K562 (cell line): ENCODE measurements around the gene CREBL2. TPM values are rescaled to one million over a fixed set of nuclear protein-coding genes. Genes with fewer than 3 reads are reported as not detected.
A peak's percentile ranks its signal among the peaks of the same experiment; 100 is the strongest.
"Not testable (repeated sequence)": the region's sequence is repeated elsewhere in the genome, so short reads cannot be mapped to it uniquely, and the experiment has no call there.

ENCODE experiments used
- ATAC-seq: fragments of 200-7000 bp; cut with Tn5 transposase; 3 replicates; pipeline ENCODE4 v1.9.1; 2020; ENCODE audit warnings: moderate library complexity
- BruUV-seq: library from RNA; stranded (reverse); fragments of 400-500 nt; replicated peaks from 2 replicates; lab custom pipeline; 2021; lab: Mats Ljungman, UMichigan
- CTCF ChIA-PET: fragments of 300-600 bp; formaldehyde crosslinking; extraction: SDS; loops from one replicate; lab custom pipeline; 2021; ENCODE audit warnings: low intra/inter-chr PET ratio; lab: Yijun Ruan, JAX
- POLR2A ChIA-PET: fragments of 300-600, 350-650 bp; sonication (Branson Sonifier 250); formaldehyde crosslinking; extraction: SDS; loops from one replicate; lab custom pipeline; 2021; ENCODE audit warnings: antibody characterized with exemption, inconsistent platforms; lab: Yijun Ruan, JAX
- DNase-seq, 4 experiments: peaks; one replicate each; pipeline versions ENCODE4 v3.0.0 to v3.0.0-alpha.2; 2011 to 2018; ENCODE audit warnings: low spot score in 3 of 4, mixed read lengths in 3 of 4; ENCODE audit errors: extremely low read depth in 1 of 4
- FAIRE-seq: peaks from 2 replicates; lab custom pipeline; 2011; peaks lifted over from hg19 to GRCh38; lab: Jason Lieb, UNC
- H2AFZ ChIP-seq: 2 replicates; pipeline ENCODE4 v1.6.0; 2011; ENCODE audit warnings: low read depth, low read length, control low read depth, inconsistent platforms
- H3K27ac ChIP-seq: fragments of 200-600 bp; 3 replicates; pipeline ENCODE4 v1.8.0; 2011; ENCODE audit warnings: low read depth, mild to moderate bottlenecking, control low read depth, inconsistent platforms, low read length, moderate library complexity, mixed read lengths; ENCODE audit errors: extremely low read depth
- H3K27me3 ChIP-seq, 2 experiments: fragments of 300-600 bp in 1 of 2; 2 replicates in 1 of 2; 3 replicates in 1 of 2; pipeline versions ENCODE4 v1.6.0 to v1.8.0; 2011; ENCODE audit warnings: inconsistent platforms in 2 of 2, low read length in 2 of 2, mild to moderate bottlenecking in 1 of 2, mixed read lengths in 1 of 2, moderate library complexity in 1 of 2; ENCODE audit not compliant: control insufficient read depth in 2 of 2, insufficient read depth in 2 of 2
- H3K36me3 ChIP-seq: fragments of 300-600 bp; 3 replicates; pipeline ENCODE4 v1.8.0; 2011; ENCODE audit warnings: mild to moderate bottlenecking, low read length, inconsistent platforms; ENCODE audit not compliant: control insufficient read depth, insufficient read depth
- H3K4me1 ChIP-seq, 2 experiments: fragments of 200-600 bp in 1 of 2; replicated peaks in 1 of 2; 2 replicates in 1 of 2; 3 replicates in 1 of 2; pipeline versions ENCODE4 v1.5.1 to v1.8.0; 2011; ENCODE audit warnings: inconsistent platforms in 2 of 2, low read length in 2 of 2, mild to moderate bottlenecking in 1 of 2, mixed read lengths in 1 of 2, moderate library complexity in 1 of 2; ENCODE audit not compliant: control insufficient read depth in 2 of 2, insufficient read depth in 2 of 2
- H3K4me2 ChIP-seq: 2 replicates; pipeline ENCODE4 v1.6.1; 2011; ENCODE audit warnings: low read length, control low read depth, inconsistent platforms, mixed read lengths; ENCODE audit not compliant: insufficient read depth
- H3K4me3 ChIP-seq: fragments of 200-600 bp; sonication (generic), shearing (Covaris generic); 2 replicates; pipeline ENCODE4 v1.5.1; 2016; ENCODE audit warnings: control low read depth, inconsistent platforms
- H3K79me2 ChIP-seq: fragments of 200-600 bp; 3 replicates; pipeline ENCODE4 v1.8.0; 2011; ENCODE audit warnings: low read length, inconsistent platforms; ENCODE audit not compliant: control insufficient read depth, insufficient read depth
- H3K9ac ChIP-seq, 2 experiments: 2 replicates each; pipeline versions ENCODE4 v1.6.0 to v1.6.1; 2011; ENCODE audit warnings: low read depth in 2 of 2, low read length in 2 of 2, control low read depth in 1 of 2, inconsistent platforms in 1 of 2, mild to moderate bottlenecking in 1 of 2, mixed read lengths in 1 of 2; ENCODE audit not compliant: insufficient read depth in 1 of 2
- H3K9me1 ChIP-seq: one replicate; pipeline ENCODE4 v1.6.0; 2011; ENCODE audit warnings: inconsistent platforms, mild to moderate bottlenecking, low read length, moderate library complexity; ENCODE audit not compliant: control insufficient read depth, insufficient read depth
- H3K9me3 ChIP-seq: replicated peaks from 2 replicates; pipeline ENCODE4 v1.5.1; 2011; ENCODE audit warnings: low read depth, low read length, inconsistent platforms; ENCODE audit not compliant: control insufficient read depth, insufficient read depth
- H4K20me1 ChIP-seq: replicated peaks from 2 replicates; pipeline ENCODE4 v1.6.1; 2011; ENCODE audit warnings: low read length, inconsistent platforms, mixed read lengths; ENCODE audit not compliant: control insufficient read depth, insufficient read depth
- NFIC ChIP-seq: fragments of 450-650 bp; IDR thresholded peaks from 2 replicates; pipeline ENCODE4 v1.6.1; 2017; ENCODE audit warnings: mild to moderate bottlenecking, inconsistent platforms
- WGBS: fragments of 100-300 bp; shearing (Covaris generic); methylation state at CpG from one replicate; pipeline ENCODE4 v1.1.6; 2016; ENCODE audit warnings: low coverage, mixed read lengths; ENCODE audit not compliant: insufficient coverage; ENCODE audit errors: missing lambda C conversion rate; 5-methylcytosine and 5-hydroxymethylcytosine counted together
- in situ Hi-C: fragments of 300-500 bp; cut with MboI; formaldehyde crosslinking; loops from 4 replicates; pipeline ENCODE4 v1.15.0; 2018; ENCODE audit warnings: inconsistent platforms, mixed read lengths
- intact Hi-C: fragments of 100-400 bp; cut with micrococcal nuclease; formaldehyde crosslinking; loops from 2 replicates; pipeline ENCODE4 v1.14.2; 2022
- polyA plus RNA-seq, 8 experiments: library from polyadenylated mRNA; depleted of rRNA in 4 of 8; stranded (reverse) in 5 of 8; unstranded in 3 of 8; fragments of >200 nt; fragmentation: Nextera tagmentation in 2 of 8; fragmentation: Illumina TruSeq in 1 of 8; extraction: Ambion mirVana in 2 of 8; extraction: Trizol in 1 of 8; gene quantifications; 2 replicates each; pipeline versions ENCODE4 v1.2.1 to v1.2.3, GENCODE V29; 2011 to 2014; ENCODE audit warnings: inconsistent platforms in 1 of 8, missing spikeins in 1 of 8
- total RNA-seq, 7 experiments: library from RNA; depleted of rRNA in 6 of 7; stranded (reverse); fragments of >200 nt in 6 of 7; fragmentation: Illumina TruSeq in 2 of 7; extraction: Trizol in 2 of 7; gene quantifications; 2 replicates each; pipeline versions ENCODE4 v1.2.1 to v1.2.3, GENCODE V29; 2011 to 2021; ENCODE audit warnings: low replicate concordance in 1 of 7
- TF ChIP-seq, protein P1 (sequence below): IDR thresholded peaks from 2 replicates; pipeline ENCODE4 v1.6.1; 2014; ENCODE audit warnings: antibody characterized with exemption

The CREBL2 gene
- total and polyA plus RNA-seq, 9 of the 15 experiments (the other 6 are each of a cell fraction or from before 2014, with no cell fraction given): 1.7 to 7.3 (median 5.2) TPM

DNA sequence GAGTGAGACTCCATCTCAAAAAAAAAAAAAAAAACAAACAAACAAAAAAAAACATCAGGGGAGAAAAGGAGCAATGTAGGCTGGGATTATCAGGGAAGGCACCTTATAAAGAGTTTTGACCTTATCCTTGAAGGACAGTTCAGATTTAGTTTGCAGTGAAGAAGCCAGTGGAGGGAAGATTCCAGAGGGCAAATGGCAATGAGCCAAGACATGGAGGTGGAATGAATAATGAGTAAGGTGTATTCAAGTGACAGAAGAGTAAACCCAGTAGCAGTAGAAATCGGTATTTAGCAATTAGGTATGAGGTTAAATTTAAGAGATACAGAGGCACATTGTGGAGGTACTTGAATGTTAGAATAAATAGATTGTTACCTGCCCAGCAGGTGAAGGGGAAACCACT lies 46.8 kb upstream of the CREBL2 start:
- FAIRE-seq (no peak), ATAC-seq (no peak), DNase-seq (no peak)
- Histone ChIP-seq H3K27ac (no peak overlapping the region), H3K4me3 (no peak overlapping the region), H3K4me2 (no peak overlapping the region), H3K27me3 (no peaks in the 10 kb centered on the region), H4K20me1 (no peaks in the 10 kb centered on the region), H3K36me3 (no peaks in the 10 kb centered on the region), H3K9me3 (no peaks in the 10 kb centered on the region; the same call in 1 of the 2 replicates), H3K9ac (no peak overlapping the region), H3K9me1 (no peaks in the 10 kb centered on the region), H3K79me2 (peaks cover 18% of the 10 kb centered on the region), H3K4me1 (peaks cover 9 to 11% of the 10 kb centered on the region in 2 experiments; a peak in 3 of 5 replicates), H2AFZ (no peak overlapping the region)
- BruUV-seq: no TSS peak
- intact Hi-C loops: loop anchor here (5.0 kb wide), 3 partner anchors 47 to 188 kb away; partner anchors contain the start of gene CREBL2
- CTCF ChIA-PET: no interaction called here
- in situ Hi-C loops: no loop called here
- TF ChIP-seq, protein P1, sequence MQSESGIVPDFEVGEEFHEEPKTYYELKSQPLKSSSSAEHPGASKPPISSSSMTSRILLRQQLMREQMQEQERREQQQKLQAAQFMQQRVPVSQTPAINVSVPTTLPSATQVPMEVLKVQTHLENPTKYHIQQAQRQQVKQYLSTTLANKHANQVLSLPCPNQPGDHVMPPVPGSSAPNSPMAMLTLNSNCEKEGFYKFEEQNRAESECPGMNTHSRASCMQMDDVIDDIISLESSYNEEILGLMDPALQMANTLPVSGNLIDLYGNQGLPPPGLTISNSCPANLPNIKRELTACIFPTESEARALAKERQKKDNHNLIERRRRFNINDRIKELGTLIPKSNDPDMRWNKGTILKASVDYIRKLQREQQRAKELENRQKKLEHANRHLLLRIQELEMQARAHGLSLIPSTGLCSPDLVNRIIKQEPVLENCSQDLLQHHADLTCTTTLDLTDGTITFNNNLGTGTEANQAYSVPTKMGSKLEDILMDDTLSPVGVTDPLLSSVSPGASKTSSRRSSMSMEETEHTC: no peak
- 0 out of 2 replicates have a peak, but pooled peaks have one; percentile 22 for TF ChIP-seq NFIC
- WGBS: 25% methylated on average over 1 of the region's 1 CpG
- POLR2A ChIA-PET: no interaction called here

DNA sequence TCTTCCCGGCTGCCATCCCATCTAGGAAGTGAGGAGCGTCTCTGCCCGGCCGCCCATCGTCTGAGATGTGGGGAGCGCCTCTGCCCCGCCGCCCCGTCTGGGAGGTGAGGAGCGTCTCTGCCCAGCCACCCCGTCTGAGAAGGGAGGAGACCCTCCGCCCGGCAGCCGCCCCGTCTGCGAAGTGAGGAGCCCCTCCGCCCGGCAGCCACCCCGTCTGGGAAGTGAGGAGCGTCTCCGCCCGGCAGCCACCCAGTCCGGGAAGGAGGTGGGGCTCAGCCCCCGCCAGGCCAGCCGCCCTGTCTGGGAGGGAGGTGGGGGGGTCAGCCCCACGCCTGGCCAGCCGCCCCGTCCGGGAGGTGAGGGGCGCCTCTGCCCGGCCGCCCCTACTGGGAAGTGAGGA lies 45.7 kb upstream of the CREBL2 start:
- intact Hi-C loops, H3K27me3 ChIP-seq, H3K4me3 ChIP-seq, H3K4me2 ChIP-seq, H3K9ac ChIP-seq, H3K79me2 ChIP-seq, FAIRE-seq, ATAC-seq, DNase-seq, H3K36me3 ChIP-seq, BruUV-seq, H3K9me1 ChIP-seq, CTCF ChIA-PET, H3K9me3 ChIP-seq, H4K20me1 ChIP-seq, H2AFZ ChIP-seq, H3K27ac ChIP-seq, POLR2A ChIA-PET, in situ Hi-C loops: not testable (repeated sequence)
- WGBS: no CpG with 5 or more reads among the region's 32 CpGs
- peaks cover 9 to 11% of the 10 kb centered on the region in 2 experiments; a peak in 3 of 5 replicates for H3K4me1 ChIP-seq
